SKM-1 (cell line): ENCODE measurements around the gene LY6G6F.

Source experiments
- DNase-seq: peaks from one replicate; lab custom pipeline; 2025; ENCODE audit not compliant: unreplicated experiment; lab: John Stamatoyannopoulos, UW

The LY6G6F gene

DNA sequence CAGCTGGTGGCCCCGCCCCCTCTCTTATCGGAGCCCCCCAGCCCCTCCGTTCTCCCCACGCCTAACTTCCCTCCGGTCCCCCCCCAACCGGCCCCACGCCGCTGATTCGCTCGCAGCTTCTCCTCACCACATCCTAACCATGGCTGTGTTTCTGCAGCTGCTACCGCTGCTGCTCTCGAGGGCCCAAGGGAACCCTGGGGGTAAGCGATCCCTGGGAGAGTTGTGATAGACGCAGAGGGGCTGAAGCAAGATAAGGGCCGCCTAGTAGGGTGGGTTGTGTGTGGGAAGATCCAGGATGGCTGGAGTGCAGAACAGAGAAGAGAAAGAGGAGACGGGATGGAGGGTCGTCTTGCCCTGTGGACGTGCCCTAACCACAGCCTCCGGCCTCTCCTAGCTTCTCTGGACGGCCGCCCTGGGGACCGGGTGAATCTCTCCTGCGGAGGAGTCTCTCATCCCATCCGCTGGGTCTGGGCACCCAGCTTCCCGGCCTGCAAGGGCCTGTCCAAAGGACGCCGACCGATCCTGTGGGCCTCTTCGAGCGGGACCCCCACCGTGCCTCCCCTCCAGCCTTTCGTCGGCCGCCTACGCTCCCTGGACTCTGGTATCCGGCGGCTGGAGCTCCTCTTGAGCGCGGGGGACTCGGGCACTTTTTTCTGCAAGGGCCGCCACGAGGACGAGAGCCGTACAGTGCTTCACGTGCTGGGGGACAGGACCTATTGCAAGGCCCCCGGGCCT lies 16.7 kb downstream of the LY6G6F start, which contains the start of gene MPIG6B:
TSS of gene MPIG6B (plus strand) at position 129 of the 735 bp plus-strand sequence. CDS start at position 140, 11 bp downstream.
- DNase-seq: no peak

DNA sequence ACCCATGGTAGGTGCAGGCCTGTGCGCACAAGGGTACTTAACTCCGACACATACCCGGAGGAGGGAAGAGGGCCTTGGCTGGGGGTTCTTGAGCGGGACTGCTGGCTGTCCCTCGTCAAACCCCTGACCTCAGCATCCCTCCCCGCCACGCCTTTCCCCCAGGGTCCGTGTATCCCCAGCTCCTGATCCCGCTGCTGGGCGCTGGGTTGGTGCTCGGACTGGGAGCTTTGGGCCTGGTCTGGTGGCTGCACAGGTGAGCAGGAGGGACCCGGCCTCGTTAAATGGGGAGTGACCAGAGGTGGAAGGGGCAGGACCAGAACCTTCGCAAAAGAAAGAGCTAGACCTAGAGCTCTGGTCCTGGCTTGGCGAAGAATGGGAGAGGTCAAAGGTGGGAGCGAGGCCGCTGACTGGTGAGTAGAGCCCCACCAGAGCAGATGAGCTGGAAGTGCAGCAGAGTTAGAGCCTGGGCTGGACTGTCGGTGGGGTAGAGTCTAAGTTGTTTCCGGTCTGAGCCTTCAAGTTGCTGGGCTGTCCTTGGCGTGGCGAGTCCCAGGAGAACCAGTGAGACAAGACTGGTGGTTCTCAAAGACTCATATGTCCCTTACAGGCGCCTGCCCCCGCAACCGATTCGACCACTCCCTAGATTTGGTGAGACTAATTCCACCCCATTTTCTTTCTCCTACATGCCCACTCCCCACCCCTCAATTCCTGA lies 17.5 kb downstream of the LY6G6F start:
- DNase-seq: no peak

DNA sequence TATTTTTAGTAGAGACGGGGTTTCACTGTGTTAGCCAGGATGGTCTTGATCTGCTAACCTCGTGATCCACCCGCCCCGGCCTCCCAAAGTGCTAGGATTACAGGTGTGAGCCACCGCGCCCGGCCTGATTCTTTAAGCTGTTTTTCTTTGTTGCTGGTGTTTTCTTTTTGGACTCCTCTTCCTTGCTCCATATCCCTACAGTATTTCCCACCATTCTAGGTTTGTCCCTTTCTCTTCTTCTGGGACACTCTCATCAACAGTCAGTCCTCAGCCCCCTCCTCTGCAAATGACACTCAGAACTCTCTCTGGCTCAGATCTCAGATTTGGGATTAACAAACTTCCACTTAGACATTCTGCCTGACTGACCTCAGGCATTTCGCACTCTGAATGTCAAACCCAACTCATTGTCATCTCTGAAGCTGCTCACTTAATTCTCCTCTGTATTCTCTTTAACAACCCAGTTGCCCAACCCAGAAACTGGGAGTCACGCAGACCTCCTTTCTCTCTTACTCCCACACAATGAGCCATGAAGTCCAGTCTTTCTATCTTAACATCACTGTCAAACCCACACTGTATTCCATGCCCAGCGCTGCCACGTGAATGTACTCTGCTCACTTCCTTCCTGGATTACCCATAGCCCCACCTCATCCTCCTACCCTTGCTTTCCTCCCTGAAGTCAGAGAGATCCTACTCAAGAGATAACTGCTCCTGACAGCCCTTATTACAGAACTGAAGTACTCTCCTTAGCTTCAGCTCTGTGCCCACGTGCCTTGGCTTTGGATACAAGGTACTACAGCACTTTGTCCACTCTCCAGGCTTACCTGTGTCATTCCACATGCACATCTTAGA lies 19.1 kb downstream of the LY6G6F start:
- no peak for DNase-seq

DNA sequence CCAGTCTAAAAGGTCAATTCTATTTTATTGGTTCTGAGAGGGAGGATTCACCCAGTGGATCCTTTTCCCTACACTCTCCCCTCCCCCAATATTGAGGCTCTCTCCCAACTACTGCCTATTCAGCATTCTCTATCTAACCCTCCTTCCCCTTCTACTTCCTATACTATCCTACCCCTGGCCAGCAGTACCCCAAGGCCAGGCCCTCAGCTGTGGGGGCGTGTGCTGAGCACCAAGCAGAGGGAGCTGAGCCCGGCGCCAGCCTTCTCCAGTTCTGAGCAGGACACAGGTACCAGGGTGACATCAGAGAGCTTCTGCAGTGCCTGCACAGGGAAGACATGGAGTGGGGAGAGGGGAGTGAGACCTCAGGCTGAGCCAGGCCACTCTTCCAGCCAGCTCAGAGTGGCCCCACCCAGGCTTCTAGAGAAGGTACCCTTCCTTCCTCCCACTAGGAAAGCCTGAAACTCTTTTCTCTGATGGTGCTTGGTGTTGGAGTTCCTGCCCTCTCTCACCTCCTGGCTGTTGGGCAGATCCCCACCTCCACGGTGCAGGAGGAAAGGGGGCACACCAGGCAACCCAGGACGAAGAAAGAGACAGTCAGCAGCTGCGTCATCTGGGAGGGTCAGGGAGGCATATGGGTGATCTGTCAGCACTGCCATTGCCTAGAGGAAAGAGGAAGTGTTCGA lies 20.5 kb downstream of the LY6G6F start:
- no peak for DNase-seq

DNA sequence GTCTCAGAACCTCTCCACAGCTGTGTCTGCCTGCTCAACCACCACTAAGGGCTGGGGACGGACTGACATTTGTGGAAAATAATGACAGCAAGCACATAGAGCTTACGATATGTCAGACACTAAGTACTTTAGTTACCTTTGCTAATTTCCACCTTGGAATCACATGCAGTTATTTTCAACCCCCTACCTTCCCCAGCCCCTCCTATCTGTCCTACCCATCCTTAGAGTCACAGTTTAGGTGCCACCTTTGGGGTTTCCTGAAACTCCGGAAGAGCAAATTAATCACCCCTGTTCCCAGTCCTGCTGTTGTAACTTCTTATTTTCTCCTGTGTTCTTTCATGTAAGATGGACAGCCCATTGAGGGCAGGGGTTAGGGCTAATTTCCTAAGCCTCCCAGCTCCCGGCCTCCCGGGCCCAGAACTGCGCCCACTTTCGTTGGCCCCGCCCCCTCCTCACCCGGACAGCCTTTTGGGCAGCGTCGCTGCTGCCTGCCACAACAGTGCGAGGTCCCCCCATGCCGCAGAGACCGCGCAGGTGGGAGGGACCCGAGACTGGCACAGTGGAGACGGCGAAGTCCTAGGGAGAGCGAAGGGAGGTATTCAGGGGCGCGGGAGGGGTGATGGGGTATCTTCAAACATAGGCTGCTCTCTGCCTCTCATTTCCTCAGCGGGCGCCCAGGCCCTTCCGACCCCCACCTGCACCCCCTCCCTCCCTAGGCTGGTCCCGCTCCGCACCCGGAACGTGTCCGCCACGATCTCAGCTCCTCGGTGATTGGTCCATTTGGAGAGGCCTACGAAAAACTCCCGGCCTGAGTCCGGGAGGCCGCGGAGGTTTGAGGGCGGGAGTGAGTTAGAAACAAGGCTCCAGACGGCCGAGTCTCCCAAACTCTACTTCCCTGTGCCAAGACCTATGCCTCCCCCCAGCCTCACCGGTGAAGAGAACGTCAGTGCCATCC lies 21.3 kb downstream of the LY6G6F start:
- peak; percentile 90 for DNase-seq

DNA sequence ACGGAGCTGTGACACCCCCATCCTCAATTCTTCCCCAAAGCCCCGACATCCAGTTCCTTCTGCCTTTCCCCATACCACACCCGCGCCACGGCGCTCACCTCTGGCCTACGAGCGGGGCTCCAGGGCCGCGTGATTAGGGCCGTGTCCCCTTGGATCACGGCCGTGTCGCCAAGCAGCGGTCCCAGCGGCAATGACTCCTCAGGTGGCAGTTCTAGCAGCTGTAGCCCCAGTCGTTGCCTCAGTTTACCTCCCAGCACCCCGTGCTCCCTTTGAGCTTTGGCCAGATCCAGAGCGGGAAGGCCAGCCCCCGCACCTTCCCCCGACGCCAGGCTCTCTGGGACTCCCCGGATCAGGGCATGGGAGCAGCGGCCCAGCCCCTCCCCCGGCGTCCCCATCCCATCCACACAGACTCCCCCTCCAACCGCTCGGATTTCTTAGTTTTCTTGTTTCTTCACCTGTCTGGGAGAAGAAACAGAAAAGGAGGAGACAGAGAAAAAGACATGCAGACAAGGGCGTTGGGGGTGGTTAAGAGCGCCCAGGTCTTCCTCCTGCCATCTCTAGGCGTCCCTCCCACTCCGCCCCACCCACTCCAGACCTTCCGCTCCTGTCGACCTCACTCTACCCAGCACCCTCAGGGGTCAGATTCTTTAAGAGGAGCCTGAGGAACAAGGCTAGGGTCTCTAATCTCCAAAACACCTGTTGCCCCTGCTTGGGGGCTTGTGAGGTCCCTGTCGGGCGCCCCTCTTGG lies 22.3 kb downstream of the LY6G6F start, which contains the start of gene DDAH2:
TSS of gene DDAH2 (minus strand) at position 533 of the 748 bp plus-strand sequence. CDS start at position 395, 138 bp downstream.
- DNase-seq: no peak

DNA sequence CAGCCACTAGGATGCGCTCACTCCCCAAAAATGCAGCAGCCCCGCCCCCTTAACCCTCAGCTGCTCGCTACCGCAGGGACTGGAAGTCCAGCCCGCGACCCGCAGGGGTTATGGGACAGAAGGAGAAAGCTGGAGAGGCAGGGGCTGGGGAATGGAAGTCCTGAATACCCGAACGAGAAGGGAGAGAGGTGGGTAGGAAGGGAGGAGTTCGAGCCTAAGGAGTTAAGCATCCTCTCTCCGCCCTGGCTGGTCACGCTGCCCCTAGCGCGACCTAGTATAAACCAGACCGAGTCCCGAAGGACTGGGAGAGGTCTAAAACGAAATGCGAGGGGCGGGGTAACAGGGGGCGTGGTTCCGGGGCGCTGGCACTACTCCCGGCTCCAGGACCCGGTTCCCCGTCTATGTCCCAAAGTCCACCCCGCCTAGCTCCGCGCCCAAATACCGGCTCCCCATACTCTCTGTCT lies 22.9 kb downstream of the LY6G6F start:
- no peak for DNase-seq

DNA sequence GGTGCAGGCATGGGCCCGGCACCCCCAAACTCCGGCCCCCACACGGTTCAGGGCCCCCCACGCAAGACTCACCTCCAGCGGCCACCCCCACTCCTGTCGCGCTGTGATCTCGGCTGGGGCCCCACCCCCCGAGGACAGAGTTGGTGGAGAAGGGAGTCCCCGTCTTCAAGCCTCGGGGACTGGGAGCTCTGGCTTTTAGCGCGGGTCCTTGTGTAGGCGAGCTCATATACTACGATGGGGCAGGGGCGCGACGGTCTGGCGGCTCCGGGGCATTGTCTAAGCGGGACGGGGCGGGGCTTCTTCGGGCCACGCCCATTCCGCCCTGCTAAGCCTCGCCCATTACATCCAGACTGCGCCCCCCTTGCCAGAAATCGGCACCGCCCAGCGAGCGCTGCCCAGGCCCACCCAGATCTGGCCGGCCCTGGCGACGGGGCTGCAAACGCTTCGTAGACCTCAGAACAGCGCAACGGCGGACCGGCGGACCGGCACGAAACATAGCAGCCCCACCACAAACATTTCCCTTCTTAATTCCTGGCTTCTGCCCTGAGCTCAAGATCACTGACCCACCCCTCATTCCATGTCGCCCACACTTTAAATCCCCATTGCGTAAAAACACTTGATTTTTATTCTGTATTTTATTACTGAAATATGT lies 23.4 kb downstream of the LY6G6F start:
- no peak for DNase-seq

DNA sequence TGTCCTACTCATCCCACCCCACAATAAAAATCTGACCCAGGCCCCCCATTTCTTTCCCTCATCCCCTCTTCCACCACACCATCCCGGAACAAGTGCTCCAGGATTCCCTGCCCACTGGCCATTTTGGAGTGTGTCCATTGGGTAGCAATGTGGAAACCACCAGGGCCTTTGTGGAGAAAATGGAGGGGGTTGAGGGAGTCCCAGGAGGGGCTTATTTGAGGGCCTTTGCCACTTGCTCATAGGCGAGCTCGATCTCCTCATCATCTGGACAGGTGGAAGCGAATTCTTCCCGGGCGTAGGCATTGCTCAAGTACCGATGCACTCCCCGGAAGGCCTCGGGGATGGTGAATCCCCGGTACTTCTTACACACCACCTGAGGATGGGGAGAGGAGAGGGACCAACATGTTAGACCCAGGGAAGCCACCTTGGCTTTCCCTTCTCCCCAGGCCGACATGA lies 24.0 kb downstream of the LY6G6F start:
- no peak for DNase-seq

DNA sequence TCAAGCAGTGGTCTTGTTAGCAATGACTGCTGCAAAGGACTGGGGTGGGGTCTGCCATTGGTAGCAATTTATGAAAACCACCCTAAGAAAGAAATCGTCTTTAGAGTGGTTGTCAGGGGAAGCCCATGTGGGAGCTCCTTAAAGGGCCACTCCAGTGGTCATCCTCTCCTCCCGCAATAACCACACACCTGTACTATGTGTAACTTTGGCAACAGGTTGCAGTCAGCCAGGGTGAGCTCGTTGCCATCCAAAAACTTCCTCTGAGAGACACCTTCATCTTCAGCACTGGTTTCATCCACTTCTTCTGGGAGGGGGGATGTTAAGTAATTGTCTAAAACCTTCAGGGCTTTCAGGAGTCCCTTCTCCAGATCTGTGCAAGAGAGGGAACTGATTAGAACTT lies 25.4 kb downstream of the LY6G6F start:
- no peak for DNase-seq

DNA sequence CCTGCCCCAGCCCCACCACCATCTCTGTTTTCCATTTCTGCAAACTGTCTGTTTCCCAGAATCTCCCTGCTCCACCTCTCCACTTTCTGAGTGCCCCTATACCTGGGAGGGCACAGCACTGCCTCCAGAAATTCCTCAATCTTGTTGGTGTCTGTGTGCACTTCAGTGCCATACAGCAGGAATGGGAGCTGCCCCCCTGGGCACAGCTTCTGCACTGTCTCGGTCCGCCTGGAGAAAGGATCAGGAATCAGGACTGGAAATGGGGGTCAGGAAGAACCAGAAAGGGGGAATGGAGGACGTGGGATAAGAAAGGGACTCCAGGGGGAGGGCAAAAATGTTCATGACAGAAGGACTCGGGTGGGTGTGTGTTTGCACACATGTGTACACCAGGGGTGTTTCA lies 27.1 kb downstream of the LY6G6F start:
- DNase-seq: no peak

DNA sequence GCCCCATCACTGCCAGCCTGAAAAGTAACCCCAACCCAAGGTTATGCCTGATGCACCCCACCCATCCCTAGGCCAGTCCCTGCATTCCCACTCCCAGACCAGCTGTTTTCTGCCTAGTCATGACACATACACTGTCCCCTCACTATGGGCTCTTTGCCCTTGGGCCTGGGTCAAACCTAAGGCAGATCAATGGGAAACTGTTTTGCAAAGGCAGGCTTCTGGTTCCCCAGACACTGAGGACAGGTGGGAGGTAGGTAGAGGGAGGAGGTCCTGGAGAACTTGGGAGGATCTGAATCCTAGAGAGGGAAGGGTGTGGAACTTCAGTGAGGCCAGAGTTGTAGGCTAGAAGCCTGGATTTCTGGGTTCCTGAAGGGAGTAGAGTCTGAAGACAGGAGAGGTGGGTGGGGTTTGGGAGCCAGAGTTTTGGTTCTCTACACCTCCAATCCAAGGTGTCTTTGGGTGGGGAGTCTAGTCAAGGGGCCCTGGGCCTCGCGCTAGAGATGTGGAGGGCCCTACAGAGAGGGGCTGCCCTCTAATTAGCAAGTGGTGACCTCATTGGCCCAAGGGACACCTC lies 27.7 kb downstream of the LY6G6F start:
- DNase-seq: no peak

DNA sequence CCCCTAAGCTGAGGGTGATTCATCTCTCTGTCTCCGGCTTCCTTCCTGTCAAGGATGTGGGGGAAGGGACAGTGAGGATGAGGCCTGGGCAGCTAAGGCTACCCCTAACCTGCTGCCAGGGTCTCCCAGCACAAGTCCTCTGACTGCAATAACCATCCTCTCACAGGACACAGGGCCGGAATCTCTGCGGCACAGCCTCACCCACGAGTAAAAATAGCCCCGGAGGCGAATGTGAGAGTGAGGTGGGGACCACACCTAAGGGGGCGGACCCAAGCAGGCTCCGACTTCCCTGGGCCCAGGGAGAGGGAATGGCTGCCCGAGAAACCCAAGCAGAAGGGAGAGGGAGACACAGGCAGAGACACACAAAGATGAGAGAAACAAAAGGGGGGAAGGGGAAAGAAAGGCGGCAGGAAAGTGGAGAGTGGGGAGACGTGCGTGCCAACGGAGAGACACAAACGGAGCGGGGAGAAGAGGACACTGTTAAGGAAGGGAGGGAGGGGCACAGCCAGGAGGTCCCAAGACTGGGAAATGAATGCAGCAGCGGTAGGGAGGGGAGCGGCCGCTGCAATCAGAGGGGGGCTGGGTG lies 28.2 kb downstream of the LY6G6F start:
- DNase-seq: peak; percentile 67

DNA sequence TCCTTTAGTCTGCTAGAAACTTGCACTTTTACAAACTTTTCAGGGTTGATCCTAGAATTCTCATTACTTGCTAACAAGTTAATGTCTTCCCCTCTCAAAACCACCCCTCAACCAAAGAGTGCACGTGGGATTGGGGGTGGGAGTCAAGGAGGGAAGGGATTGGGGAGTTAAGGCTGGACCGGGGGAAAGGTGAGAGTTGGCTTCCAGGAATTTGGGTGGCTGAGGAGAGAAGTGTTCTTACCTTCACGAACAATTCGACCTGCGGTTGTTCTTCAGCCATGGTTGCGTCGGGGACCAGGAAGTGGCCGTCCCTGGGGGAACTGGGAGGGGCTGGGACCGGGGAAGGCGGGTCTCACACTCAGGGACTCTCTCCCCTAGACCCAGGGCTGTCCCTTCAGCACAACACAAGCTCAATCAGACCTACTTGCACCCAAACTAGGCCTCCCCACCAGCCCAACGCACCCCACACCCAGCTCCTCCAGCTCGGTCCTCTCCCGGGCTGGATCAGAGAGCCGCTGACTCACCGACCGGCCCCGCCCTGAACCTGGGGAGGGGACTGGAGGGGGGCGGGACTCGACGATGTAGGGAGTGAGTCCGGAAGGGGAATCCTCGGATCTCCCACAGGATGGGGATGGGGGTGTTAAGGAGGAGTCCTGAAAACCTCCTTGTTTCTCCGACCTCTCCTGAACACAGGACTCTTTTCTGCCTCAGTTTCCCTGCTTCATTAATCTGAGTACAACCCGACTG lies 29.5 kb downstream of the LY6G6F start, which contains the start of gene CLIC1:
TSS of gene CLIC1 (minus strand) at position 510 of the 747 bp plus-strand sequence. CDS start at position 280, 230 bp downstream.
- peak; percentile 94 for DNase-seq

DNA sequence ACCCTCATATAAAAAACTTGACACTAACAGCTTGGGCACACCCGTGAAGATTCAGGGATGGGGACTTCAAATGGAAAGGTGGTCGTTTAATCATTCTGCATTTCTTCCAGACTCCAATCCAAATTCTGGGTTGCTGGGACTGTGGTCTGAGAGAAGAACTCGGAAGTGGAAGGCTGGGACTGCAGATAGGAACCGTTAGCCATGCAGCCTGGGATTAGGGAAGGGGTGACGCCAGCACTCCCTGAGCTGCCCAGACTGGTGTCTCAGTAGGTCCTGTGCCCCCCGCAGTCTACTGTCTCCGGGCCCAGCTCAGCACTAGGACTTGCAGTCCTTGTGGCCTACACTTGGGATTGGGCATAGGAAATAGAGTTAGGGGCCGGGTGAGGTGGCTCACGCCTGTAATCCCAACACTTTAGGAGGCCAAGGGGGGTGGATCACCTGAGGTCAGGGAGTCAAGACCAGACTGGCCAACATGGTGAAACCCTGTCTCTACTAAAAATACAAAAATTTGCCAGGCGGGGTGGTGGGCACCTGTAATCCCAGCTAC lies 30.2 kb downstream of the LY6G6F start:
- no peak for DNase-seq

DNA sequence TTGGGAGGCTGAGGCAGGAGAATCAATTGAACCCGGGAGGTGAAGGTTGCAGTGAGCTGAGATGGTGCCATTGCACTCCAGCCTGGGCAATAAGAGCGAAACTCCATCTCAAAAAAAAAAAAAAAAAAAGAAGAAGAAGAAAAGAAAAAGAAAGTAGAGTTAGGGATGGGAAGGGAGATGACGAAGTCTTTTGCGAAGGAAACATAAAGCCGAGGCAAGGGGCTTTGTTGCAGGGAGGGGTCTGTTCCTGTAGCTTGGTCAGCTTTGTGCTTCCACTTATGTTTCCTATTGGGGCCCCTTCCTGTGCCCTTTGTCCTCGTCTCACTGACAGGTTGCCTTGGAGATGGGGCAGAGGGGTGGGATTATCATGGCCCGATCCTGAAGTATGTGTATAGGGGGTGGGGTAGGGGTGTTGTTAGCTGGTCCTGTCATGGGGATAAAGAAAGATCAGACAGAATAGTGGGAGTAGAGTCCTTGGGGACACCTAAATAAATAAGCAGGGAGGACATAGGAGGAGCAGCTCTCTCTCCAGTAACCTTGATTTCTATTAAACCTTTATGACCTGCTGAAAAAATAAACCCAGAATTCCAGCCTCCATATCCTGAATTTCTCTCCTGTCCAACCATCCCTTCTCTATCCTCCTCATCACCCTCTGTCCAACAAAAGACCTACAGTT lies 30.8 kb downstream of the LY6G6F start:
- DNase-seq: peak; percentile 76
